Muscle of leg (tissue), 11 donors: ENCODE measurements around the gene COL1A1. TPM values are rescaled to one million over a fixed set of nuclear protein-coding genes. Genes with fewer than 3 reads are reported as not detected.

Source experiments
- DNase-seq: peaks from one replicate; pipeline ENCODE4 v3.0.0; 2013
- H3K27ac ChIP-seq: one replicate; pipeline ENCODE4 v1.5.1; 2013; ENCODE audit warnings: mild to moderate bottlenecking, low read length, control low read depth
- H3K27me3 ChIP-seq: one replicate; pipeline ENCODE4 v1.6.1; 2013; ENCODE audit warnings: low read length; ENCODE audit not compliant: control insufficient read depth, insufficient read depth
- H3K36me3 ChIP-seq: one replicate; pipeline ENCODE4 v1.6.1; 2013; ENCODE audit warnings: low read length; ENCODE audit not compliant: control insufficient read depth, insufficient read depth
- H3K4me1 ChIP-seq: one replicate; pipeline ENCODE4 v1.6.1; 2013; ENCODE audit warnings: low read length; ENCODE audit not compliant: control insufficient read depth, insufficient read depth
- H3K4me3 ChIP-seq: one replicate; pipeline ENCODE4 v1.5.1; 2013; ENCODE audit warnings: low read length, control low read depth
- H3K9me3 ChIP-seq: replicated peaks from 2 replicates; pipeline ENCODE4 v1.6.1; 2013; ENCODE audit warnings: low read depth, low read length; ENCODE audit not compliant: control insufficient read depth
- WGBS: methylation state at CpG from one replicate; pipeline ENCODE4 v1.1.5; 2013; ENCODE audit warnings: missing lambda C conversion rate; ENCODE audit not compliant: insufficient coverage; 5-methylcytosine and 5-hydroxymethylcytosine counted together
- polyA plus RNA-seq, 8 donors: library from polyadenylated mRNA; unstranded; fragments of 120-200 nt; gene quantifications; one replicate each; pipeline versions ENCODE4 v1.2.1 to v1.2.3, GENCODE V29; 2013; ENCODE audit warnings: inconsistent platforms in 1 of 8, low replicate concordance in 1 of 8; ENCODE audit not compliant: insufficient read length in 8 of 8, insufficient read depth in 1 of 8
- total RNA-seq: library from RNA; stranded (reverse); fragments of 120-200 nt; gene quantifications from one replicate; pipeline ENCODE4 v1.2.4, GENCODE V29; 2013

COL1A1 gene
- total and polyA plus RNA-seq, 9 donors, result 2,579 to 9,345 (median 4,374) TPM

- Histone ChIP-seq H3K9me3 (no peaks in the 10 kb centered on the region), H3K27me3 (peaks cover 31% of the 10 kb centered on the region), H3K4me3 (no peak overlapping the region), H3K36me3 (no peaks in the 10 kb centered on the region), H3K27ac (peak overlapping the region; percentile 99), H3K4me1 (peaks cover 93% of the 10 kb centered on the region)
- no peak for DNase-seq
- WGBS, result 89% methylated on average over 6 of the region's 8 CpGs
These were observed 6.5 kb upstream of the COL1A1 start for GRCh38 chr17:50207792-50208567.

- peaks cover 92% of the 10 kb centered on the region for H3K4me1 ChIP-seq
- no peaks in the 10 kb centered on the region for H3K36me3 ChIP-seq
- no peaks in the 10 kb centered on the region for H3K9me3 ChIP-seq
- H3K27ac ChIP-seq, result peak overlapping the region; percentile 99
- no peak overlapping the region for H3K4me3 ChIP-seq
- H3K27me3 ChIP-seq, result peaks cover 37% of the 10 kb centered on the region
- WGBS, result 40% methylated on average over 1 of the region's 5 CpGs
- no peak for DNase-seq
These were observed 5.9 kb upstream of the COL1A1 start for GRCh38 chr17:50207315-50207714.

DNA sequence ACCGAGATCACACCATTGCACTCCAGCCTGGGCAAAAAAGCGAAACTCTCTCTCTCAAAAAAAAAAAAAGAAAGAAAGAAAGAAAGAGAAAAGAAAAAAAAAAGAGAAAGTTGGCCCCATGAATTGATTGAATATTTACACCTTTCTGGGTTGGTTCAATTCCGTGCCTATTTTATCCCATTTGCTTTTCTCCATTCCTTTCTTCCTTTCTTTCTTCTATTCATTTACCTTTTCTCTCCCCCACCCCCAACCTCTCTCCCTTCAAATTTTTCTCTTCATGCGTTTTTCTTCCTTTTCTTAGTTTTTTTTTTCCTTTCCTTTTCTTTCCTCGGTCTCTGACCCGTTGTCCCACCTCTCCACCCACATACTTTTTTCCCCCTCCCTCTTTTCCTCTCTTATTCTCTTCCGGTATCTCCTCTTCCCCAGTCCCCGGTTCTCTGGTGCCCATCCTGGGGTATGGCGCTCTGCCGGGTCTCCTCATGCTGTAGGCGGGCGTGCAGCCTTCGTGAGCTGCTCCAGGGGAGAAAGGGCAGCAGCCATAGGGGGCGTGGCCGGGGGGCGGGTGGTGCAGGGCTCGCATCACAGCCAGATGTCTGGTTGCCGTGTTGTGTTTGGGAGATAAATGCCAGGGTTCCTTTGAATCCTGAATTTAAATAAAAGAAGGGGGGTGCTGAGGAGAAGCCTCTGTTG lies 5.3 kb upstream of the COL1A1 start:
- Histone ChIP-seq H3K9me3 (no peaks in the 10 kb centered on the region), H3K4me3 (no peak overlapping the region), H3K4me1 (peaks cover 88% of the 10 kb centered on the region), H3K27me3 (peaks cover 38% of the 10 kb centered on the region), H3K27ac (peak overlapping the region; percentile 99), H3K36me3 (no peaks in the 10 kb centered on the region)
- 3% methylated on average over 11 of the region's 18 CpGs for WGBS
- DNase-seq, result peak; percentile 85

GRCh38 chr17:50205963-50206505 lies 4.6 kb upstream of the COL1A1 start:
- H3K4me3 ChIP-seq, result no peak overlapping the region
- H3K27ac ChIP-seq, result peak overlapping the region; percentile 99
- no peak for DNase-seq
- H3K36me3 ChIP-seq, result no peaks in the 10 kb centered on the region
- H3K27me3 ChIP-seq, result peaks cover 41% of the 10 kb centered on the region
- H3K9me3 ChIP-seq, result no peaks in the 10 kb centered on the region
- H3K4me1 ChIP-seq, result peaks cover 87% of the 10 kb centered on the region
- WGBS, result 94% methylated on average over 4 of the region's 7 CpGs

GRCh38 chr17:50205111-50205962 lies 3.9 kb upstream of the COL1A1 start:
- Histone ChIP-seq H3K27me3 (peaks cover 41% of the 10 kb centered on the region), H3K4me1 (peaks cover 82% of the 10 kb centered on the region), H3K4me3 (no peak overlapping the region), H3K36me3 (no peaks in the 10 kb centered on the region), H3K27ac (peak overlapping the region; percentile 99), H3K9me3 (no peaks in the 10 kb centered on the region)
- 22% methylated on average over 10 of the region's 10 CpGs for WGBS
- peak; percentile 64 for DNase-seq

- DNase-seq, result no peak
- H3K27ac ChIP-seq, result peak overlapping the region; percentile 99
- peaks cover 80% of the 10 kb centered on the region for H3K4me1 ChIP-seq
- no peak overlapping the region for H3K4me3 ChIP-seq
- no peaks in the 10 kb centered on the region for H3K9me3 ChIP-seq
- peaks cover under 1% of the 10 kb centered on the region for H3K36me3 ChIP-seq
- 89% methylated on average over 1 of the region's 3 CpGs for WGBS
- peaks cover 41% of the 10 kb centered on the region for H3K27me3 ChIP-seq
These were observed 3.0 kb upstream of the COL1A1 start for GRCh38 chr17:50204431-50204830.

- Histone ChIP-seq H3K9me3 (no peaks in the 10 kb centered on the region), H3K27ac (peak overlapping the region; percentile 99), H3K4me1 (peaks cover 77% of the 10 kb centered on the region), H3K27me3 (peaks cover 44% of the 10 kb centered on the region), H3K36me3 (peaks cover 6% of the 10 kb centered on the region), H3K4me3 (peak overlapping the region; percentile 13)
- peak; percentile 98 for DNase-seq
- 0% methylated on average over 3 of the region's 13 CpGs for WGBS
These were observed 2.3 kb upstream of the COL1A1 start for GRCh38 chr17:50203604-50204345.

DNA sequence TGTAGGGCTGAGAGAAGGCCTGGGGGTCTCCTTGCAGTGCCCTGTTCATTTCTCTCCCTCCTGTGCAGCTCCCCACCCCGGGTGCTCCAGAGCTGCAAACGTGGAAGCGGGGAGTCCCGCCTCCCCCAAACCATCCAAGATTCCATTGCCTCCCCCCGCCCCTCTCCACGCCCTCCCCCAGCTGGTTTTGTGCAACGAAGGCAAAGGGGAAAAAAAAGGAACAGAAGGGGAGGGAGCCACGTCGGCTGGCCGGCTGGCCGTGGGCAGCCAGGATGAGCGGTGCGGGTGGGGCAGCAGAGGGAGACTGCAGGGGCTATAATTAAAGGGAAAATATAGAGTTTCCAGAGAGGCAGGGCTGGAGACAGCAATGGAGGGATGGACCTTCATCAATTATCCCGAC lies 1.7 kb upstream of the COL1A1 start:
- Histone ChIP-seq H3K27ac (peak overlapping the region; percentile 99), H3K27me3 (peaks cover 44% of the 10 kb centered on the region), H3K36me3 (peaks cover 13% of the 10 kb centered on the region), H3K9me3 (no peaks in the 10 kb centered on the region), H3K4me1 (peaks cover 74% of the 10 kb centered on the region), H3K4me3 (peak overlapping the region; percentile 91)
- peak; percentile 96 for DNase-seq
- WGBS, result 0% methylated on average over 4 of the region's 14 CpGs

DNA sequence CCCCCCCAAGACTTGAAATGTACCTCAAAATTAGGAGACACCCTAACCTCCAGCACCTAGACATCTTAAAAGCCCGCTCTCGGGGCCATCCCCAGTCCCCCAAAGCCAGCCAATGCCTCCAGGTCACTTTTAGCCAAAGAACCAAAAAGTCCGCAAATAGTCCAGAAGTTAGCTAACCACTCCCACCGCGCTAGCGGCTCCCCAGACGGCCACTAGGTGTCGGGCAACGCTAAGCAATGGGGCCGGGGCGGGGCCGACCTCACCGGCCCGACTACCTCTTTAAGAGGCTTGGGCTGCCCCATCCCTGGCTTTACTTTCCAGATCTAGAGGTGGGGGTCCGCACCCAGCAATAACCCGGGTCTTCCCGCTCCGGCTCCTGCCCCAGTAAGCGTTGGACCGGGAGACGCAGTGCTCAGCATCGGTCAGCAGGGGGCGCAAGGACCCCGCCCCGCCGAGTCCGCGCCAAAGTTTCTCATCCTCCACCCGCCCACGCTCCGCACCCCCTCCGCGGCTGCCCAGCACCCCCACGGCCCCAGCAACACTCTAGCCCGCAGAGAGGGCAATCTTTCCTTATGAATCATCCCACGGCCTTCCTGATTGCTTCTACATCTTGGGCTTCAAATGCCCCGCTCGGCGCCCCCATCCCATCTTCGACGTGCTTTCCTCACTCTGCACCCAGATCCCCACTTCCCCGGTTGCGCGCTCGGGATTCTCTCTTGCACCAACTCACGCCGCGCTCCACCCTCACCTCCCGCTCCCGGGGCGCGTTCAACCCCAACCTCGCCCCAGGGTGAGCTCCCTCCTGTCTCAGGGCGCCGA lies 765 bp downstream of the COL1A1 start:
- Histone ChIP-seq H3K4me1 (peaks cover 77% of the 10 kb centered on the region), H3K9me3 (no peaks in the 10 kb centered on the region), H3K27ac (peak overlapping the region; percentile 94), H3K36me3 (peaks cover 37% of the 10 kb centered on the region), H3K27me3 (peaks cover 39% of the 10 kb centered on the region), H3K4me3 (peak overlapping the region; percentile 91)
- under 1% methylated on average over 51 of the region's 55 CpGs for WGBS
- peak; percentile 96 for DNase-seq
